AG10803 (cell line): ENCODE data around the gene RELCH.

Experiments
- DNase-seq: peaks from one replicate; pipeline ENCODE4 v3.0.0; 2010; ENCODE audit warnings: low read depth
- H3K4me3 ChIP-seq: 2 replicates; pipeline ENCODE4 v1.5.1; 2011; ENCODE audit warnings: mild to moderate bottlenecking, low read length, control low read depth
- TF ChIP-seq, protein P1 (sequence below): conservative IDR thresholded peaks from 2 replicates; pipeline ENCODE4 v1.5.1; 2011; ENCODE audit warnings: mild to moderate bottlenecking, low read length, control low read depth, inconsistent platforms

RELCH gene

GRCh38 chr18:62186774-62187542 lies at the start of gene RELCH, which contains the start of gene PIGN:
Gene RELCH (plus strand): TSS chr18:62187255. CDS start chr18:62187506, 251 bp downstream.
Gene PIGN (minus strand): TSS chr18:62187056. CDS start chr18:62161353, 25,703 bp downstream.
- H3K4me3 ChIP-seq: peak within 1 kb of the TSS; percentile 98
- DNase-seq: peak; percentile 98
- TF ChIP-seq, protein P1, sequence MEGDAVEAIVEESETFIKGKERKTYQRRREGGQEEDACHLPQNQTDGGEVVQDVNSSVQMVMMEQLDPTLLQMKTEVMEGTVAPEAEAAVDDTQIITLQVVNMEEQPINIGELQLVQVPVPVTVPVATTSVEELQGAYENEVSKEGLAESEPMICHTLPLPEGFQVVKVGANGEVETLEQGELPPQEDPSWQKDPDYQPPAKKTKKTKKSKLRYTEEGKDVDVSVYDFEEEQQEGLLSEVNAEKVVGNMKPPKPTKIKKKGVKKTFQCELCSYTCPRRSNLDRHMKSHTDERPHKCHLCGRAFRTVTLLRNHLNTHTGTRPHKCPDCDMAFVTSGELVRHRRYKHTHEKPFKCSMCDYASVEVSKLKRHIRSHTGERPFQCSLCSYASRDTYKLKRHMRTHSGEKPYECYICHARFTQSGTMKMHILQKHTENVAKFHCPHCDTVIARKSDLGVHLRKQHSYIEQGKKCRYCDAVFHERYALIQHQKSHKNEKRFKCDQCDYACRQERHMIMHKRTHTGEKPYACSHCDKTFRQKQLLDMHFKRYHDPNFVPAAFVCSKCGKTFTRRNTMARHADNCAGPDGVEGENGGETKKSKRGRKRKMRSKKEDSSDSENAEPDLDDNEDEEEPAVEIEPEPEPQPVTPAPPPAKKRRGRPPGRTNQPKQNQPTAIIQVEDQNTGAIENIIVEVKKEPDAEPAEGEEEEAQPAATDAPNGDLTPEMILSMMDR: no peak

DNA sequence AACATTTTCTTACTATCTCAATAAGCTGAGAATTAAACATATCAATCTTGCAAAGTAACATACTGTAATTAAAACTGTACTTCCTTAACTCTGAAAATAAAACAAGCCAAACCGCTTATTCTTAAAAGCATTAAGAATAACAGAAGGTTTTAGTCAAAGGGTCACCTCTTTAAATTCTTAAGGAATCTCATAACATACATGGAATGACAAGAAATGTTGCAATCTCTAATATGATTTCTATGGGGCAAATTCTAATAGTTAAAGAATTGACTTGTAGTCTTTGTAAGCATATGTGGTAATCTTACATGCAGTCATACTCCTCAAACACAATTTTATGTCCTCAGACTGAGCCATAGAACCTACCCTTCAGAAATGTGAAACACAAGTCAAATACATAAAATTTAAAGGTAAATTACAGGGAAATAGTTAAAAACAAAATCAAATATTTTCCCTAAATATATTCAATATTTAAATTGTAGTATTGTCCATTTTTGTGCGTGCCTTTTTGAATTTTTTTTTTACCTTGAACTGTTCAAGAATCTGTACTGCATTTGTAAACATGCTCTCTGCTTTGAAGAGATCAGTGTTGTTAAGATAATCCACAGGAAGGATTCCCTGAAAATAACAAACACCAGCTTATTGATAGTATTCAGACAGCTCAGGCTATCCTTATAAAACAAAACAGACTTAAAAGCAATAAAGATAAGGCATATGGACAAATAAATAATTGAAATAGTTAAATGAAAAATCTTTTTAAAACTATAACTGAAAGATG lies 48.4 kb upstream of the RELCH start:
- TF ChIP-seq, protein P1: no peak
- DNase-seq: peak; percentile 4
- H3K4me3 ChIP-seq: no peak overlapping the region

DNA sequence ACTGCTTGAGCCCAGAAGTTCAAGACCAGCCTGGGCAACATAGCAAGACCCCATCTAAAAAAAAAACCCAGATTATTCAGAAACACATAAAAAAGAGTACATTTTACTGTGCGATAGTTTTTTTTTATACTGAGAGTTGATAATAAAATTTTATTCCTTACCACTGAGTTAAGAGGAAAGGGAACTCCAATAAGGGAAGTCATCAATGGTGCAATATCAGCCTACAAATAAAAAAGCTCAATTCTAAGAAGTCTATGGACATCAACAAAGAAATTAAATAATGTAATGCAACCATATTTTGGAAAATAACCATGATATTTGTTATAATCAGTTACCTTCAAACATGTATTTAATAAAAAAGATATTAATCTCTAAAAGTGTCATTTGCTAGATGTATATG lies 46.8 kb upstream of the RELCH start:
- TF ChIP-seq, protein P1: no peak
- H3K4me3 ChIP-seq: no peak overlapping the region
- no peak for DNase-seq

GRCh38 chr18:62144338-62144737 lies 42.7 kb upstream of the RELCH start:
- DNase-seq: no peak
- TF ChIP-seq, protein P1: no peak
- no peak overlapping the region for H3K4me3 ChIP-seq

GRCh38 chr18:62151068-62151771 lies 35.8 kb upstream of the RELCH start:
- no peak overlapping the region for H3K4me3 ChIP-seq
- TF ChIP-seq, protein P1: no peak
- no peak for DNase-seq

- DNase-seq: no peak
- H3K4me3 ChIP-seq: no peak overlapping the region
Observed at GRCh38 chr18:62152844-62153243, 34.2 kb upstream of the RELCH start.

More at GRCh38 chr18:62152844-62153243, 34.2 kb upstream of the RELCH start:
- TF ChIP-seq, protein P1: no peak
